HUES6 (cell line): Measurements from ENCODE around the gene CASR.

Source experiments
- H3K27ac ChIP-seq: 2 replicates; pipeline ENCODE4 v1.7.0; 2013; ENCODE audit warnings: low read depth, mild to moderate bottlenecking, low read length, inconsistent platforms
- H3K27me3 ChIP-seq: 2 replicates; pipeline ENCODE4 v1.6.1; 2013; ENCODE audit warnings: low read length; ENCODE audit not compliant: control insufficient read depth, insufficient read depth
- H3K36me3 ChIP-seq: 2 replicates; pipeline ENCODE4 v1.6.1; 2013; ENCODE audit warnings: low read length; ENCODE audit not compliant: control insufficient read depth, insufficient read depth
- H3K4me1 ChIP-seq: 2 replicates; pipeline ENCODE4 v1.6.1; 2013; ENCODE audit warnings: low read length; ENCODE audit not compliant: control insufficient read depth, insufficient read depth
- H3K4me3 ChIP-seq: 2 replicates; pipeline ENCODE4 v1.5.1; 2013; ENCODE audit warnings: low read depth, low read length
- H3K9ac ChIP-seq: one replicate; pipeline ENCODE4 v1.6.1; 2013; ENCODE audit warnings: mild to moderate bottlenecking, low read length
- H3K9me3 ChIP-seq: 2 replicates; pipeline ENCODE4 v1.6.1; 2013; ENCODE audit warnings: low read depth, low read length; ENCODE audit not compliant: control insufficient read depth, insufficient read depth

Gene CASR

GRCh38 chr3:122324871-122325323 is 141.4 kb downstream of the CASR start, which contains the start of gene CSTA:
Gene CSTA (plus strand): TSS chr3:122325248. CDS start chr3:122325293, 45 bp downstream.
- H3K9me3 ChIP-seq, result no peaks in the 10 kb centered on the region
- no peak within 1 kb of the TSS for H3K27ac ChIP-seq
- H3K4me1 ChIP-seq, result no peaks in the 10 kb centered on the region
- no peak within 1 kb of the TSS for H3K4me3 ChIP-seq
- H3K36me3 ChIP-seq, result no peaks in the 10 kb centered on the region
- H3K9ac ChIP-seq, result no peak within 1 kb of the TSS
- H3K27me3 ChIP-seq, result no peaks in the 10 kb centered on the region

- Histone ChIP-seq H3K27ac (no peak overlapping the region), H3K36me3 (no peaks in the 10 kb centered on the region), H3K4me1 (no peaks in the 10 kb centered on the region), H3K27me3 (no peaks in the 10 kb centered on the region), H3K9ac (no peak overlapping the region), H3K4me3 (no peak overlapping the region), H3K9me3 (no peaks in the 10 kb centered on the region)
These were observed 142.3 kb downstream of the CASR start for GRCh38 chr3:122325769-122326168.

GRCh38 chr3:122331886-122332285 is 148.4 kb downstream of the CASR start:
- Histone ChIP-seq H3K9ac (no peak overlapping the region), H3K27ac (no peak overlapping the region), H3K4me1 (no peaks in the 10 kb centered on the region), H3K9me3 (no peaks in the 10 kb centered on the region), H3K4me3 (no peak overlapping the region), H3K36me3 (no peaks in the 10 kb centered on the region), H3K27me3 (no peaks in the 10 kb centered on the region)

- Histone ChIP-seq H3K27me3 (no peaks in the 10 kb centered on the region), H3K4me1 (no peaks in the 10 kb centered on the region), H3K4me3 (no peak overlapping the region), H3K9me3 (no peaks in the 10 kb centered on the region), H3K27ac (no peak overlapping the region), H3K36me3 (no peaks in the 10 kb centered on the region), H3K9ac (no peak overlapping the region)
These were observed 149.1 kb downstream of the CASR start for GRCh38 chr3:122332551-122332950.
